HUDEP-2 (cell line): ENCODE measurements around the gene THOC2.
"Not testable (repeated sequence)": the region's sequence is repeated elsewhere in the genome, so short reads cannot be mapped to it uniquely, and the experiment has no call there.

Experiments
- DNase-seq, 76 experiments: peaks; one replicate each; lab custom pipeline; 2025; ENCODE audit not compliant: unreplicated experiment in 76 of 76; lab: John Stamatoyannopoulos, UW

Gene THOC2

DNA sequence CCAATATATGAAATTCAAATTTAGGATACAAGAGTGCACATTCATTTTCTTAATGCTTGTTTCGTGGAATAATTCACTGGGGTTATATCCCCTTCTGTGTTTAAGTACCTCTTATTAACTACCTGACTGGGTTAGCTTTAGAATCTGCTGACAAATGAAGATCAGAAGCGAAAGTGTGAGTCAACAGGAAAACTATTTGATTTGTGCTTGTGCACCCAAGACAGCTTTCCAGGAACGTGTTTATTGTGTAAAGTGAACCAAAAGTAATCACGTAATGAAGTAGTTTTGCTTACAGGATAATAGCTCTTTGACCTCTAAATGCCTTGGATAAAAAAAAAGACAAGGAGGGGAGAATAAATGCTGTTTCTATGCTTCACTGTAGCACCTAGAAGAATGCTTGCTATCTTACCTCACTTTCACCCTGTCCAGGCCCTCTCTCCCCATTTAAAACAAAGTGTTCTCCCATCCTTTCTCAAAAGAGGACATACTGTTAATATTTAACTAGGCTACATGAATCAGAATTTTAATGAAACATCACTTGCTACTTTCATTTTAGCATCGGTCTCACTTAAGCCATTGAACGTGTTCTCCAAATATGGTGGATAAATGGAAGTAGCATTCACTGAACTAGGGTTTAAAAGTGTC, 141.9 kb downstream of the THOC2 start:
- no peak for DNase-seq

- DNase-seq, result no peak
Observed at GRCh38 chrX:123588723-123589122, 144.1 kb downstream of the THOC2 start.

- DNase-seq, result no peak
Observed at GRCh38 chrX:123581586-123581985, 151.3 kb downstream of the THOC2 start.

GRCh38 chrX:123580792-123581191, 152.1 kb downstream of the THOC2 start:
- no peak for DNase-seq

DNA sequence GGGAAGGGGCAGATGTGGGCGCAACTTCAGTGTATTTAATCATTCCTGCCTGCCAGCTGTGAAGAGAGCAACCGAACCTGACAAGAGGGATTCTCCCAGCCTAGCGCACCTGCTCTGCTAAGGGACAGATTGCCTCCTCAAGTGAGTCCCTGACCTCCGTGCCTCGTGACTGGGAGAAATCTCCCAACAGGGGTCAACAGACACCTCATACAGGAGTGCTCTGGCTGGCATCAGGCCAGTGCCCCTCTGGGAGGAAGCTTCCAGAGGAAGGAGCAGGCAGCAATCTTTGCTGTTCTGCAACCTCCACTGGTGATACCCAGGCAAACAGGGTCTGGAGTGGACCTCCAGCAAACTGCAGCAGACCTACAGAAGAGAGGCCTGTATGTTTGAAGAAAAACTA, 158.8 kb downstream of the THOC2 start:
- DNase-seq, result not testable (repeated sequence)

DNA sequence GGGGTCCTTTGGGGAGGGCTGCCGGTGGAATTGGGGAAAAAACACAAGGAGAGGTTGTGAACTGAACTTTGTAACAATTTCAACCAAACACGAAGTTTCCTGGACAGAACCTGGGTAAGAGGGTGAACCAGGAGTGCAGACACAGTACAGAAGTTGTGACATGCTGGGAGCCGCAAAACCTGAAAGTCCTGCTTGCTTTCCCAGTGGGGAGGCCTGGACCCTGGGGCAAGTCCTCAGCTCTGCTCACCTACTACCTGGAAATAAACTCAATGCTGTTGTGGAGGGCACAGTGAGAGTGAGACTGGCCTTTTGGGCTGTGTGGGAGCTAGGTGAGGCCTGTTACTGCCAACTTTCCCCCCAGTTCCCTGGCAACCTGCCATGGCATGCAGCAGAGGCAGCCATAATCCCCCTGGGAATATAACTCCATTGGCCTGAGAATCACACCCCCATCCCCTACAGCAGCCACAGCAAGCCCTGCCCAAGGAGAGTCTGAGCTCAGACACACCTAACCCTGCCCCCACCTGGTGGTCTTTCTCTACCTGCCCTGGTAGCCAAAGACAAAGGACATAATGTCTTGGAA, 162.8 kb downstream of the THOC2 start:
- DNase-seq, result no peak

DNA sequence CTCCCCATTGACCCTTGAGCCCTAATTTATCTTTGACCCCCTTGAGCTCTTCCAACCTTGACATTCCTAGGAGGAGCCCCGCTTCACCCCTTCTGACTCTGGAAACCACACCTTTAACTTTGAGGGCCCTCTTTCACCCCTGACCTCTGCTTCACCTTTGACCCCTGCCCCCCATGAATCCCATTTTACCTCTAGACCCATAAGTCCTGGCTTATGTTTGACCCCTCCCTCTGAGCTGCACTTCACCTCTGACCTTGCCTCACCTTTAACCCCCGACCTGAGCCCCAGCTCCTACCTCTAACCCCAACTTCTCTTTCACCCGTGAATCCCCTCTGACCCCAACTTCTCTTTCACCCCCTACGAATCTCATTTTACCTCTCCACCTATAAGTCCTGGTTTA, 169.7 kb downstream of the THOC2 start:
- no peak for DNase-seq

DNA sequence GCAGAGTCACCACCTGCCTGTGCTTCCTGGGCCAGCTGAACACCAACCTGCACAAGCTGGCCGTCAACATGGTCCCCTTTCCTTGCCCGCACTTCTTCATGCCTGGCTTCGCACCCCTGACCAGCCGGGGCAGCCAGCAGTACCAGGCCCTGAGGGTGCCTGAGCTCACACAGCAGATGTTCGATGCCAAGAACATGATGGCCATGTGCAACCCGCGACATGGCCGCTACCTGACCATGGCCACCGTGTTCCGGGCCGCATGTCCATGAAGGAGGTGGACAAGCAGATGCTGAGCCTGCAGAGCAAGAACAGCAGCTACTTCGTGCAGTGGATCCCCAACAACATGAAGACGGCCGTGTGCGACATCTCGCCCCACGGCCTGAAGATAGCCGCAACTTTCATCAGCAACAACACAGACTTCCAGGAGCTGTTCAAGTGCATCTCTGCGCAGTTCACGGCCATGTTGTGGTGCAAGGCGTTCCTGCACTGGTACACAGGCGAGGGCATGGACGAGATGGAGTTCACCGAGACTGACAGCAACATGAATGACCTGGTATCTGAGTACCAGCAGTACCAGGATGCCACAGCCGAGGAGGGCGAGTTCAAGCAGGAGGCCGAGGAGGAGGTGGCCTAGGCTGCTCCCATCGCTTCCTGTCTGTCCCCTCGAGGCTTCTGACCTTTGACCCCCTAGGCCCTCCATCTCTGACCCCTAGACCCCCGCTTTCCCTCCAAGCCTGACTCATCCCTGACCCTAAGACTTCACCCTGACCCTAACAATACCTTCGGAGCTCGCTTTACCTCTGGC, 170.3 kb downstream of the THOC2 start:
- DNase-seq, result no peak

- DNase-seq, result no peak
Observed at GRCh38 chrX:123561439-123562215, 171.2 kb downstream of the THOC2 start.

DNA sequence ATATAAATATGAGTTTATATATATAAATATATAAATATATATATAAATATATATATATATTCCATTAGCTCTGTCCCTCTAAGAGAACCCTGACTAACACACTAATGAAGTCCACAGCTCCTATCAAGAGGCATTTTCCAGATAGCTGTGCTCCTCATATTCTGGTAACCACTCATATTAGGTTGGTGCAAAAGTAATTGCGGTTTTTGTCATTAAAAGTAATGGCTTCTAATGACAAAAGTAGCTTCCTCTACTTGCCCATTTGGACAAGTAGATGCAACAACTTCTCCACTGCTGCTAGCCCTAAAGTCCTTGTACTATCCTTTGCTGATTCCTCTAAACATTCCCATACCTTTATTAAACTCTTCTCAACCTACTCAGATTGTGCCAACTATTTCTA, 182.0 kb downstream of the THOC2 start:
- no peak for DNase-seq
